ENCODE measurements around the gene MPZL1.

MPZL1 gene

GRCh38 chr1:167776151-167776550 is 54.4 kb downstream of the MPZL1 start:
- Mint-ChIP-seq H3K4me3 (no peak overlapping the region), H3K4me1 (peaks cover 3% of the 10 kb centered on the region), H3K27me3 (no peaks in the 10 kb centered on the region), H3K36me3 (peaks cover 50% of the 10 kb centered on the region), H3K27ac (no peak overlapping the region), H3K9me3 (peaks cover 3% of the 10 kb centered on the region)
- ATAC-seq (ENCODE audit: low read depth), result no peak
- DNase-seq (ENCODE audit: low spot score in 2 of 2), result no peak

DNA sequence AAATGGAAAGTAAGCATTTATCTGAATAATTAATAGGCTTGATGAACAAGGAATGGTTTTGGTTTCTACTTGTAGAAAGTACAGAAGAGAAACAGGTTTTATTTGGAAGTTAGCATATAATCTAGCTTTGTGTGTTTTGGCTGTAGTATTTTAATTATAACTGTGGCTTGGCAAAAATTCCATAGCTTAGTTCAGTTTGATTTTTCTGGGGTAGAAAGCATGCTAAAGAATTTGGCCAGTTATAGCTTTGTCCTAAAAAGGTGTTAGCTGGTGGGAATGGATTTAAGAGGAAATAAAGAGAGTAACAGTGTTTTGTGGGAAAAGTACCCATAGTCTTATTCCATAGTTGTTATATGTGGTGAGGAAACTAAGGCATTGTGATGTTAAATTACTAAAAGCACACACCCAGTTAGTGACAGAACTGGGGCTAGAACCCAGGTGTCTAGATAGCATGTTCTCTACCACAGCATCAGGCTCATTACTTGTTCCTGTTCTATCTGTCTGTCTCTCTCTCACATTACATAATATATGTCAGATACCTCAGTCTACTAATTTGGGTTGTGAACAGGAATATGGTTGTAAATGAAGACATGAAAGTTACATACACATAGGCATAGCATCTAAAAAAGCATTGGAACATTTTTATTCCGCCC is 55.0 kb downstream of the MPZL1 start:
- Mint-ChIP-seq H3K9me3 (peaks cover 3% of the 10 kb centered on the region), H3K27me3 (no peaks in the 10 kb centered on the region), H3K4me3 (no peak overlapping the region), H3K4me1 (peaks cover 3% of the 10 kb centered on the region), H3K27ac (no peak overlapping the region), H3K36me3 (peaks cover 45% of the 10 kb centered on the region)
- ATAC-seq (ENCODE audit: low read depth) (no peak), DNase-seq (ENCODE audit: low spot score in 2 of 2) (no peak)

- Mint-ChIP-seq H3K36me3 (peaks cover 43% of the 10 kb centered on the region), H3K27me3 (no peaks in the 10 kb centered on the region), H3K4me3 (no peak overlapping the region), H3K4me1 (peaks cover 3% of the 10 kb centered on the region), H3K27ac (no peak overlapping the region), H3K9me3 (peaks cover 3% of the 10 kb centered on the region)
- ATAC-seq (ENCODE audit: low read depth), result no peak
- DNase-seq (ENCODE audit: low spot score in 2 of 2), result no peak
Measured at GRCh38 chr1:167777269-167777650, 55.5 kb downstream of the MPZL1 start.

GRCh38 chr1:167781558-167781957 is 59.8 kb downstream of the MPZL1 start:
- ATAC-seq (ENCODE audit: low read depth), result no peak
- peaks cover 31% of the 10 kb centered on the region for H3K36me3 Mint-ChIP-seq
- H3K4me1 Mint-ChIP-seq, result peaks cover 4% of the 10 kb centered on the region
- no peak overlapping the region for H3K4me3 Mint-ChIP-seq
- no peak overlapping the region for H3K27ac Mint-ChIP-seq
- H3K27me3 Mint-ChIP-seq, result no peaks in the 10 kb centered on the region
- peaks cover 3% of the 10 kb centered on the region for H3K9me3 Mint-ChIP-seq
- no peak for DNase-seq (ENCODE audit: low spot score in 2 of 2)

DNA sequence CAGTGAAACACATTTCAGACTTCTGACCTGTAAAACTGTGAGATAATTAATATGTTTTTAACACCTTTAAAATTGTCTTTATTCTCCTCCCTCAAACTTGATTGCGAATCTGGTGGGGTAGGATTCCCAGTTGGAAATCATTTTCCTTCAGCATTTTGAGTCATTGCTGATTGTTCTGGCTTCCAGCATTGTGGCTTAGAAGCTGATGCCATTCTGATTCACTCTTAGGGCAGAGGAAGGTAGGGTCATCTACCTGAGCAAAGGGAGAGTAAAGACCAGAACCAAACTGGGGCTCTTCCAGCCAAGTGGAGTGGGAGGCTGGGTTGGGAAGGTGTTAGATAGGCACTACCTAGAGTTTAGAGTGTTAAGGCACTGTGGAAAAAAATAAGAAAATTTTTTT is 61.2 kb downstream of the MPZL1 start:
- DNase-seq (ENCODE audit: low spot score in 2 of 2) (no peak), ATAC-seq (ENCODE audit: low read depth) (no peak)
- H3K36me3 Mint-ChIP-seq, result peaks cover 28% of the 10 kb centered on the region
- H3K4me1 Mint-ChIP-seq, result peaks cover 4% of the 10 kb centered on the region
- no peak overlapping the region for H3K4me3 Mint-ChIP-seq
- H3K9me3 Mint-ChIP-seq, result peaks cover 3% of the 10 kb centered on the region
- H3K27me3 Mint-ChIP-seq, result no peaks in the 10 kb centered on the region
- no peak overlapping the region for H3K27ac Mint-ChIP-seq

DNA sequence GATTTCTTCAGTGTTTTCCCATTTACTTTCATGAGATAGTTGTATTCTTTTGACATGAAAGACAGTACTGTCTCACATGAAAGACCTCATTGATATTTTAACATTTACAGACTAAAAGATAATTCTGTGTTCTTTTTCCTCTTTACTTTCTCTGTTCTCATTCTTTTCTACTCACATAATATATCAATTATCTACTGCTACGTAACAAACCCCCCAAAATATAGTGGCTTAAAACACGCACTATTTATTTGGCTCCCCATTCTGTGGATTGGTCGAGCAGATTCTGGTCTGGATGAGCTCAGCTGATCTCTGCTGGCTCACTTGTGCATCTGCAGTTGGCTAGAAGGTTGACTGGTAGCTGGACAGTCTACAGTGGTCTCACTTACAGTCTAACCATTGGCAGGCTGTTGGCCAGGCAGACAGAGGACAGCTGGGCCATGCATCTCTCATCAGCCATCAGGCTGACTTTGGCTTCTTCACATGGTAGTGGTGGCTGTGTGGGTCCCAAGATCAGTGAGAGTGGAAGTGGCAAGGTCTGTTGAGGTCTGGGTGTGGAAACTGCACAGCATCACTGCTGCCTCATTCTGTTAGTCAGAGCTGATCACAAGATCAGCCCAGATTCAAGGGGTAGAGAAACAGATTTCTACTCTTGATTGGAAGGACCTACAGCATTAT is 63.2 kb downstream of the MPZL1 start:
- H3K27ac Mint-ChIP-seq, result no peak overlapping the region
- no peaks in the 10 kb centered on the region for H3K27me3 Mint-ChIP-seq
- DNase-seq (ENCODE audit: low spot score in 2 of 2), result no peak
- H3K4me3 Mint-ChIP-seq, result no peak overlapping the region
- H3K9me3 Mint-ChIP-seq, result peaks cover 3% of the 10 kb centered on the region
- H3K36me3 Mint-ChIP-seq, result peaks cover 26% of the 10 kb centered on the region
- no peak for ATAC-seq (ENCODE audit: low read depth)
- H3K4me1 Mint-ChIP-seq, result peaks cover 4% of the 10 kb centered on the region

DNA sequence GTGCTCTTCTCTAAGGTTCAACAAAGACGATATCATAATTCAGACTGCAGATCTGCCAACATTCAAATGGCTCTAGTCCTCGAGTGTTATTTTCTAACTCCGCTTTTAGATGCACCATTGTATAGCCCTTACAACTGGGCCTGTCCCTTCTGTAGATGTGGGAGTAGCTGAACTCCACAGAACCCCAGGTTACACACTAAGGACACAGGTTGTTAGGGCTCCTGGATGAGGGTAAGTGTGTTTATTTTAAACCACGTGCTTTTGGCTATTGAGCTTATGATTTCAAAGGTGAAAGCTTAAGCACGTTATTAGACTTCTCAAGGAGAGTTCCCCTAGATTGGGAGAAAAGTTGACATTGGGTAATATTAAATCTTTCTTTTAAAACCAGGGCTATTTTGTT is 64.7 kb downstream of the MPZL1 start:
- Mint-ChIP-seq H3K4me1 (peaks cover 4% of the 10 kb centered on the region), H3K27ac (no peak overlapping the region), H3K4me3 (no peak overlapping the region), H3K9me3 (no peaks in the 10 kb centered on the region), H3K27me3 (no peaks in the 10 kb centered on the region), H3K36me3 (peaks cover 28% of the 10 kb centered on the region)
- DNase-seq (ENCODE audit: low spot score in 2 of 2), result no peak
- no peak for ATAC-seq (ENCODE audit: low read depth)

DNA sequence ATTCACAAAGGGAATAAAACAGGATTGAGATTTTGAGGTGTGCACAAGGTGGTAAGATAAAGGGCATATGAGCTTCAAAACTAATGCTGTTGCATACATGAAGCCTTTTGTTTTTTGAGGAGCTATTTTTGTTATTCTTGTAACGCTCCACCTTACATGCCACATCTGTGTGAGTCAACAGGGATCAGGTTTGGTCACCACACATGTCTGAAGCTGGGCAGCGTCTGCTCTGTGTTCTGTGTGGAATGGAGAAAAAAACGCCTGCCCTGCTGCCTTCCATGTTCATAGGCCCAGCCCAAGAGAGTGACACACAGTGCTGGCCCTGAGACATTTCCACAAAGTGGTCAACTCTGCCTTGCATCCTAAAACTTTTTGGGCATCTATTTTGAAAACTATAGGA is 67.7 kb downstream of the MPZL1 start:
- Mint-ChIP-seq H3K4me3 (no peak overlapping the region), H3K27ac (no peak overlapping the region), H3K4me1 (peaks cover 4% of the 10 kb centered on the region), H3K9me3 (no peaks in the 10 kb centered on the region), H3K27me3 (no peaks in the 10 kb centered on the region), H3K36me3 (peaks cover 26% of the 10 kb centered on the region)
- DNase-seq (ENCODE audit: low spot score in 2 of 2) (no peak), ATAC-seq (ENCODE audit: low read depth) (no peak)

GRCh38 chr1:167790117-167790516 is 68.3 kb downstream of the MPZL1 start:
- H3K36me3 Mint-ChIP-seq, result peaks cover 24% of the 10 kb centered on the region
- no peak overlapping the region for H3K4me3 Mint-ChIP-seq
- ATAC-seq (ENCODE audit: low read depth), result no peak
- H3K27ac Mint-ChIP-seq, result no peak overlapping the region
- H3K9me3 Mint-ChIP-seq, result no peaks in the 10 kb centered on the region
- peaks cover 2% of the 10 kb centered on the region for H3K4me1 Mint-ChIP-seq
- no peak for DNase-seq (ENCODE audit: low spot score in 2 of 2)
- no peaks in the 10 kb centered on the region for H3K27me3 Mint-ChIP-seq

DNA sequence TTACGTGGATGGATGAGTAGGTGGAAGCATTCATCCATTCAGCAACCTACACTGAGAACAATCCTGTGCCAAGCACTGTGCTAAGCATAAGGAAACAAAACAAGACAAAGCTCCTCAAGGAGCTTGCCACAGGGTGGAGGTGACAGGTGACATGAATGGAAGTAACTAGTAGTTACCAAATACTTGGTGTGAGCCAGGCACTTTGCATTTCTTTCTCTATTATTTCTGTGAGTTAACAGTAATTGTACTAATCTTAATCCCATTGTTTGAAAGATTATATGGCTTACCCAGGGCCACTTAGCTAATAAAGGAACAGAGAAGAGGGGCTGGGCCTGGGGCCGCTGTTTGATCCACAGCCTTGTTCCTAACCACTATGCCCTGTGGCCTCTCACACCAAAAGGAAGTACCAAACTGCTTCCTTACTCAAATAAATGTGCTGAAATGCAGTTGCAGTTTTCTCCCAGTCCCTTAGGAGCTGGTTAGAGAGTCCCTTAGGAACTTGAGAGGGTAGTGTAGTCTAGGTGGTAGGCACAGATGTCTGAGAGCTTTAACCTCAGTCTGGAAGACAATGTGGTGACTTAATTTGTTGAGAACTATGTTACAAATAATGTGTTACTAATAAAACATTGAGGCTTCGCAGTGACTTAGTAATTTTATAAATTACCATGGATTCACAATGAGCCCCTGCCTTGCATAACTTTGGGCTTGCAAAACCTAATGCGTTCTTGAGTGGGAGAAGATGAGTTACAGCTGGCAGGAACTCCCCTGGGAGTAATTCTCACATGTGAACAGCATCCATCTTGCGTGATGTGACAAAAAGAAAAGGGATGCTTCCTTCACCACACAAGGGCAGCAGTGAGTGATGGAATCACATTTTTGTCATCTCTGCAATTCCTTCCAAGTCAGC is 69.8 kb downstream of the MPZL1 start:
- Mint-ChIP-seq H3K4me3 (no peak overlapping the region), H3K27ac (no peak overlapping the region), H3K4me1 (no peaks in the 10 kb centered on the region), H3K9me3 (no peaks in the 10 kb centered on the region), H3K27me3 (no peaks in the 10 kb centered on the region), H3K36me3 (peaks cover 21% of the 10 kb centered on the region)
- ATAC-seq (ENCODE audit: low read depth) (no peak), DNase-seq (ENCODE audit: low spot score in 2 of 2) (no peak)

DNA sequence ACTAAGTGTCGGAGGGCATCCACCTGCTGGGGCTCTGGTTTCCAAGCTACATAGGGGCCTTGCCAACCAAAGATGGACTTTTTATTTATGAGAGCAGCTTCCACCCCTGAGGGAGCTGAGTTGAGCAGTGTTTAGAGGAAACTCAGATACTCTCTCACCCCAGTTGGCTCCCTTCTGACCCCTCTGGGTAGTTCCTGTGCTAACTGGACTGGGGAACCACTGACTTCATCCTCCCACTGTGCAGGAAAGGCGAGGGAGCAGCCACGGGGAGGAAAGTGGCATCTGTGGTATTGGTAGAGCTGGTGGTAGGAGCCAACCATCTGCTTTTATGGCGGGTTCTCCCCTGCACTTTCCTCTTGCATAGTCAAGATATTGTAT is 70.4 kb downstream of the MPZL1 start:
- Mint-ChIP-seq H3K36me3 (peaks cover 19% of the 10 kb centered on the region), H3K27ac (no peak overlapping the region), H3K4me3 (no peak overlapping the region), H3K27me3 (no peaks in the 10 kb centered on the region), H3K9me3 (no peaks in the 10 kb centered on the region), H3K4me1 (no peaks in the 10 kb centered on the region)
- DNase-seq (ENCODE audit: low spot score in 2 of 2) (no peak), ATAC-seq (ENCODE audit: low read depth) (no peak)

GRCh38 chr1:167794043-167794442 is 72.3 kb downstream of the MPZL1 start:
- Mint-ChIP-seq H3K4me3 (no peak overlapping the region), H3K4me1 (no peaks in the 10 kb centered on the region), H3K27ac (no peak overlapping the region), H3K36me3 (peaks cover 12% of the 10 kb centered on the region), H3K27me3 (no peaks in the 10 kb centered on the region), H3K9me3 (no peaks in the 10 kb centered on the region)
- DNase-seq (ENCODE audit: low spot score in 2 of 2) (no peak), ATAC-seq (ENCODE audit: low read depth) (no peak)

GRCh38 chr1:167795810-167796740 is 74.3 kb downstream of the MPZL1 start:
- Mint-ChIP-seq H3K27ac (no peak overlapping the region), H3K9me3 (no peaks in the 10 kb centered on the region), H3K27me3 (no peaks in the 10 kb centered on the region), H3K4me3 (no peak overlapping the region), H3K36me3 (peaks cover under 1% of the 10 kb centered on the region), H3K4me1 (no peaks in the 10 kb centered on the region)
- DNase-seq (ENCODE audit: low spot score in 2 of 2) (no peak), ATAC-seq (ENCODE audit: low read depth) (no peak)

Measured in memory B cell (primary cell).